IPS-15b (cell line): Measurements from ENCODE around the gene B4GALT5.
"Not testable (repeated sequence)": the region's sequence is repeated elsewhere in the genome, so short reads cannot be mapped to it uniquely, and the experiment has no call there.

Source experiments
- H3K27me3 ChIP-seq: one replicate; pipeline ENCODE4 v1.6.1; 2013; ENCODE audit warnings: low read length; ENCODE audit not compliant: control insufficient read depth, insufficient read depth
- H3K36me3 ChIP-seq: one replicate; pipeline ENCODE4 v1.6.1; 2013; ENCODE audit warnings: low read length; ENCODE audit not compliant: control insufficient read depth, insufficient read depth
- H3K4me1 ChIP-seq: one replicate; pipeline ENCODE4 v1.6.1; 2013; ENCODE audit warnings: mild to moderate bottlenecking, low read length; ENCODE audit not compliant: control insufficient read depth, insufficient read depth
- H3K4me3 ChIP-seq: one replicate; pipeline ENCODE4 v1.5.1; 2013; ENCODE audit warnings: low read depth, low read length
- H3K9ac ChIP-seq: one replicate; pipeline ENCODE4 v1.6.1; 2013; ENCODE audit warnings: low read depth, mild to moderate bottlenecking, low read length
- H3K9me3 ChIP-seq: one replicate; pipeline ENCODE4 v1.6.1; 2013; ENCODE audit warnings: mild to moderate bottlenecking, low read length; ENCODE audit not compliant: control insufficient read depth, insufficient read depth

B4GALT5 gene

GRCh38 chr20:49713753-49714712 lies at the start of gene B4GALT5:
Gene B4GALT5, minus strand, starts transcription at chr20:49713878. Its CDS starts 188 bp downstream, at chr20:49713690.
- Histone ChIP-seq H3K4me3 (peak within 1 kb of the TSS; percentile 85), H3K36me3 (no peaks in the 10 kb centered on the region), H3K27me3 (no peaks in the 10 kb centered on the region), H3K4me1 (peaks cover 23% of the 10 kb centered on the region), H3K9me3 (no peaks in the 10 kb centered on the region), H3K9ac (peak within 1 kb of the TSS; percentile 81)

GRCh38 chr20:49762940-49763766 lies 49.5 kb upstream of the B4GALT5 start:
- Histone ChIP-seq H3K4me3 (no peak overlapping the region), H3K9ac (no peak overlapping the region), H3K27me3 (no peaks in the 10 kb centered on the region), H3K4me1 (peaks cover 16% of the 10 kb centered on the region), H3K9me3 (no peaks in the 10 kb centered on the region), H3K36me3 (no peaks in the 10 kb centered on the region)

DNA sequence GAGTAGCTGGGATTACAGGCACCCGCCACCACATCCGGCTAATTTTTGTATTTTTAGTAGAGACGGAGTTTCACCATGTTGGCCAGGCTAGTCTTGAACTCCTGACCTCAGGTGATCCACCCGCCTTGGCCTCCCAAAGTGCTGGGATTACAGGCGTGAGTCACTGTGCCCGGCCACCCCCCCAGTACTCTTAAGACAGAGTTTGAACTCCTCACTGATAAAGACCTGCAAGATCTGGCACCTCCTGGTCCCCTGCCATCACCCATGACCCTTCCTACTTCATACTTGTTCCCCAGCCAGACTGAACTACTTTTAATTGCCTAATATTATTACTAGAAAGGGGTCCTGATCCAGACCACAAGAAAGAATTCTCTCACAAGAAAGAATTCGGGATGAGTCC lies 48.2 kb upstream of the B4GALT5 start:
- not testable (repeated sequence) for H3K36me3 ChIP-seq, H3K27me3 ChIP-seq, H3K4me3 ChIP-seq, H3K9ac ChIP-seq, H3K9me3 ChIP-seq
- peaks cover 12% of the 10 kb centered on the region for H3K4me1 ChIP-seq

GRCh38 chr20:49759266-49759950 lies 45.7 kb upstream of the B4GALT5 start:
- no peaks in the 10 kb centered on the region for H3K9me3 ChIP-seq
- no peaks in the 10 kb centered on the region for H3K36me3 ChIP-seq
- H3K9ac ChIP-seq: no peak overlapping the region
- H3K27me3 ChIP-seq: no peaks in the 10 kb centered on the region
- H3K4me3 ChIP-seq: no peak overlapping the region
- peaks cover 12% of the 10 kb centered on the region for H3K4me1 ChIP-seq

GRCh38 chr20:49758781-49759180 lies 45.1 kb upstream of the B4GALT5 start:
- Histone ChIP-seq H3K9me3 (no peaks in the 10 kb centered on the region), H3K27me3 (no peaks in the 10 kb centered on the region), H3K9ac (no peak overlapping the region), H3K4me1 (peaks cover 12% of the 10 kb centered on the region), H3K36me3 (no peaks in the 10 kb centered on the region), H3K4me3 (no peak overlapping the region)

DNA sequence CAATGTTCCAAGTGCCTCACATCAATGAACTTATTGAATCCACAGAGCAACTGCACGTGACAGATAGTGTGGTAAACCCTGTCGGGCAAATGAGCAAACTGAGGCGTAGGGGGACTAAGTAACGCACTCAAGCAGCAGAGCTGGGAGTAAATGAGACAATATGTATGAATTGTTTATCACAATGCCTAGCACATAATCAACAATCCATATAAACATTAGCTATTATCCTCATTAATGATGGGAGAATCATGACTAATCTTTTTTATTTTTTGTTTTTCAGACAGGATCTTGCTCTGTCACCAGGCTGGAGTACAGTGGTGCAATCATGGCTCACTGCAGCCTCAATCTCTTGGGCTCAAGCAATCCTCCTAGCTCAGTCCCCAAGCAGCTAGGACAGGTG lies 43.9 kb upstream of the B4GALT5 start:
- peaks cover 6% of the 10 kb centered on the region for H3K4me1 ChIP-seq
- H3K27me3 ChIP-seq: no peaks in the 10 kb centered on the region
- no peaks in the 10 kb centered on the region for H3K36me3 ChIP-seq
- H3K9ac ChIP-seq: no peak overlapping the region
- no peak overlapping the region for H3K4me3 ChIP-seq
- no peaks in the 10 kb centered on the region for H3K9me3 ChIP-seq

GRCh38 chr20:49756241-49756640 lies 42.6 kb upstream of the B4GALT5 start:
- no peaks in the 10 kb centered on the region for H3K9me3 ChIP-seq
- no peaks in the 10 kb centered on the region for H3K27me3 ChIP-seq
- no peak overlapping the region for H3K4me3 ChIP-seq
- H3K9ac ChIP-seq: no peak overlapping the region
- H3K4me1 ChIP-seq: peaks cover 5% of the 10 kb centered on the region
- H3K36me3 ChIP-seq: no peaks in the 10 kb centered on the region

DNA sequence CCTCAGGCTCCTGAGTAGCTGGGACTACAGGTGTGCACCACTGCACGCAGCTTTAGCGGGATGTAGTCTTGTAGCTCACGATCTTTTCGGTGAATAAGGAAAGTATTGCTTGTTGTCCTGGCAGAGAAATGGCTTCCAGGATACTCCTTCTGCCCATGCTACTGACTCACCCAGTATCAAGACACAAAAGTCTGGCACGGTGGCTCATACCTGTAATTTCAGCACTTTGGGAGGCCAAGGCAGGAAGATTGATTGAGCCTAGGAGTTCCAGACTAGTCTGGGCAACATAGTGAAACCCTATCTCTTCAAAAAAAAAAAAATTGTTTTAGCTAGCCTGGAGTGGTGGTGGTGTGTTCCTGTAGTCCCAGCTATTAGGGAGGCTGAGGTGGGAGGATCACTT lies 40.9 kb upstream of the B4GALT5 start:
- Histone ChIP-seq H3K9ac (no peak overlapping the region), H3K9me3 (no peaks in the 10 kb centered on the region), H3K4me1 (peaks cover 5% of the 10 kb centered on the region), H3K36me3 (no peaks in the 10 kb centered on the region), H3K27me3 (no peaks in the 10 kb centered on the region), H3K4me3 (no peak overlapping the region)

- H3K9me3 ChIP-seq: no peaks in the 10 kb centered on the region
- no peak overlapping the region for H3K9ac ChIP-seq
- H3K36me3 ChIP-seq: no peaks in the 10 kb centered on the region
- no peaks in the 10 kb centered on the region for H3K27me3 ChIP-seq
- H3K4me1 ChIP-seq: no peaks in the 10 kb centered on the region
- no peak overlapping the region for H3K4me3 ChIP-seq
Measured at GRCh38 chr20:49753133-49753532, 39.5 kb upstream of the B4GALT5 start.

GRCh38 chr20:49752201-49752903 lies 38.7 kb upstream of the B4GALT5 start:
- no peaks in the 10 kb centered on the region for H3K4me1 ChIP-seq
- H3K9ac ChIP-seq: no peak overlapping the region
- no peaks in the 10 kb centered on the region for H3K27me3 ChIP-seq
- no peaks in the 10 kb centered on the region for H3K9me3 ChIP-seq
- no peak overlapping the region for H3K4me3 ChIP-seq
- H3K36me3 ChIP-seq: no peaks in the 10 kb centered on the region

DNA sequence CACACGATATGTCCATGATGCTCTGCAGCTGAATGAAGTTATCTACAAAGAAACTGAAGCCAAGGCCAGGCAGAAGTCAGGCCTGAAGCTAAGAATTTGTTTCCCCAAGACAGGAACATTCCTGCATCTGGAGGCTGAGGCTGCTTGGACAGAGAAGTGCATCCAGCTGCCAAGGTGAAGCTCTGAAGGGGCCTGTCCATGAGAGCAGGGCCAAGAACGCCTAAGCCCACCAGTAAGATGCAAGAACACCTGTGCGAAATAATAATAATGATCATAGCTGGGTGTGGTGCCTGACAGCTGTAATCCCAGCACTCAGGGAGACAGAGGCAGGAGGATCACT lies 37.7 kb upstream of the B4GALT5 start:
- no peak overlapping the region for H3K9ac ChIP-seq
- no peak overlapping the region for H3K4me3 ChIP-seq
- no peaks in the 10 kb centered on the region for H3K9me3 ChIP-seq
- no peaks in the 10 kb centered on the region for H3K27me3 ChIP-seq
- H3K4me1 ChIP-seq: no peaks in the 10 kb centered on the region
- H3K36me3 ChIP-seq: no peaks in the 10 kb centered on the region
